ENCODE measurements around the gene TMEM151A.

Gene TMEM151A

GRCh38 chr11:66312549-66313320, 21.0 kb downstream of the TMEM151A start:
- peak overlapping the region; percentile 41 for H3K4me3 ChIP-seq (ENCODE audit: low read depth, low read length)
- in situ Hi-C loops (cut with HindIII; ENCODE audit: low sequenced_read_pairs), result no loop called here
- DNase-seq (ENCODE audit: low read depth), result peak; percentile 98
- no peak for TF ChIP-seq CTCF (IDR thresholded peaks at IDR 0.05; ENCODE audit: low read depth, low read length, missing control alignments)

- no peak for TF ChIP-seq CTCF (IDR thresholded peaks at IDR 0.05; ENCODE audit: low read depth, low read length, missing control alignments)
- DNase-seq (ENCODE audit: low read depth), result no peak
- H3K4me3 ChIP-seq (ENCODE audit: low read depth, low read length), result peak overlapping the region; percentile 36
- in situ Hi-C loops (cut with HindIII; ENCODE audit: low sequenced_read_pairs), result no loop called here
Measured at GRCh38 chr11:66313321-66314185, 21.9 kb downstream of the TMEM151A start.

- no peak for TF ChIP-seq CTCF (IDR thresholded peaks at IDR 0.05; ENCODE audit: low read depth, low read length, missing control alignments)
- in situ Hi-C loops (cut with HindIII; ENCODE audit: low sequenced_read_pairs), result no loop called here
- DNase-seq (ENCODE audit: low read depth), result no peak
- H3K4me3 ChIP-seq (ENCODE audit: low read depth, low read length), result peak overlapping the region; percentile 36
Measured at GRCh38 chr11:66314186-66314501, 22.4 kb downstream of the TMEM151A start.

GRCh38 chr11:66314561-66315497, 23.1 kb downstream of the TMEM151A start:
- peak overlapping the region; percentile 36 for H3K4me3 ChIP-seq (ENCODE audit: low read depth, low read length)
- no peak for DNase-seq (ENCODE audit: low read depth)
- TF ChIP-seq CTCF (IDR thresholded peaks at IDR 0.05; ENCODE audit: low read depth, low read length, missing control alignments), result no peak
- in situ Hi-C loops (cut with HindIII; ENCODE audit: low sequenced_read_pairs), result no loop called here

- TF ChIP-seq CTCF (IDR thresholded peaks at IDR 0.05; ENCODE audit: low read depth, low read length, missing control alignments), result no peak
- peak overlapping the region; percentile 24 for H3K4me3 ChIP-seq (ENCODE audit: low read depth, low read length)
- no peak for DNase-seq (ENCODE audit: low read depth)
- in situ Hi-C loops (cut with HindIII; ENCODE audit: low sequenced_read_pairs), result no loop called here
Measured at GRCh38 chr11:66315498-66315885, 23.8 kb downstream of the TMEM151A start.

Data from astrocyte of the cerebellum (primary cell).